GM21529 (cell line): ENCODE data around the gene TCAP.

ENCODE experiments used
- ATAC-seq: cut with Tn5 transposase; IDR thresholded peaks from one replicate; pipeline ENCODE4 v1.9.1; 2021; ENCODE audit not compliant: unreplicated experiment

The TCAP gene

GRCh38 chr17:39664581-39665561, at the start of gene TCAP:
TSS of gene TCAP (plus strand) at chr17:39665349. CDS start at chr17:39665360, 11 bp downstream.
- no peak for ATAC-seq

- no peak for ATAC-seq
Measured at GRCh38 chr17:39615434-39615833, 49.7 kb upstream of the TCAP start.

- ATAC-seq = no peak
Measured at GRCh38 chr17:39617100-39617445, 48.1 kb upstream of the TCAP start.

GRCh38 chr17:39617446-39618245, 47.5 kb upstream of the TCAP start:
- no peak for ATAC-seq

GRCh38 chr17:39618246-39618913, 46.8 kb upstream of the TCAP start:
- no peak for ATAC-seq

GRCh38 chr17:39618956-39619785, 46.0 kb upstream of the TCAP start:
- ATAC-seq = no peak

- ATAC-seq = no peak
Measured at GRCh38 chr17:39619786-39620101, 45.4 kb upstream of the TCAP start.

- peak; percentile 55 for ATAC-seq
Measured at GRCh38 chr17:39621523-39622379, 43.4 kb upstream of the TCAP start.

GRCh38 chr17:39622380-39623006, 42.7 kb upstream of the TCAP start:
- ATAC-seq = peak; percentile 38

GRCh38 chr17:39623356-39623950, 41.7 kb upstream of the TCAP start:
- ATAC-seq = no peak

- ATAC-seq = no peak
Measured at GRCh38 chr17:39624313-39624712, 40.8 kb upstream of the TCAP start.

- no peak for ATAC-seq
Measured at GRCh38 chr17:39625198-39625785, 39.9 kb upstream of the TCAP start.

- no peak for ATAC-seq
Measured at GRCh38 chr17:39626171-39627046, 38.7 kb upstream of the TCAP start, which contains the start of gene PPP1R1B. TSS of gene PPP1R1B (plus strand) at chr17:39626952. CDS start at chr17:39627393, 441 bp downstream.

- no peak for ATAC-seq
Measured at GRCh38 chr17:39627047-39627711, 38.0 kb upstream of the TCAP start.

- no peak for ATAC-seq
Measured at GRCh38 chr17:39627712-39628516, 37.2 kb upstream of the TCAP start.
